Right atrium auricular region (tissue), 2 donors: Measurements from ENCODE around the gene ATPAF1. TPM values are rescaled to one million over a fixed set of nuclear protein-coding genes. Genes with fewer than 3 reads are reported as not detected.

Experiments
- DNase-seq: peaks from one replicate; pipeline ENCODE4 v3.0.0-alpha.2; 2019; ENCODE audit warnings: low spot score
- H3K27ac ChIP-seq, 2 donors: fragments of 200-600 bp; sonication (generic); 1 replicate in 1 of 2; 2 replicates in 1 of 2; pipeline ENCODE4 v1.5.1; 2016 to 2019
- H3K27me3 ChIP-seq, 2 donors: fragments of 200-600 bp; sonication (generic); one replicate each; pipeline versions ENCODE4 v1.5.1 to v1.6.0; 2017 to 2019
- H3K36me3 ChIP-seq: fragments of 200-600 bp; sonication (generic); one replicate; pipeline ENCODE4 v1.5.1; 2016
- H3K4me1 ChIP-seq, 2 donors: fragments of 200-600 bp; sonication (generic); one replicate each; pipeline versions ENCODE4 v1.5.1 to v1.6.0; 2017 to 2019
- H3K4me3 ChIP-seq, 2 donors: fragments of 200-600 bp; sonication (generic); 1 replicate in 1 of 2; 2 replicates in 1 of 2; pipeline ENCODE4 v1.5.1; 2017 to 2019; ENCODE audit warnings: mild to moderate bottlenecking in 1 of 2, moderate library complexity in 1 of 2
- H3K9me3 ChIP-seq, 2 donors: fragments of 200-600 bp; sonication (generic); one replicate each; pipeline ENCODE4 v1.5.1; 2019
- CTCF ChIP-seq, 2 donors: fragments of 200-600 bp; sonication (generic); IDR thresholded peaks; one replicate each; pipeline ENCODE4 v1.5.1; 2019; ENCODE audit warnings: antibody characterized with exemption in 2 of 2
- total RNA-seq, 2 donors: library from RNA; depleted of rRNA; stranded (reverse); fragments of >200 nt; gene quantifications; one replicate each; pipeline ENCODE4 v1.1.0, GENCODE V29; 2016

Gene ATPAF1
- total RNA-seq: 100 to 1,000 TPM; 113 to 201 TPM

- Histone ChIP-seq H3K27ac (peak within 1 kb of the TSS; percentile 84 to 86), H3K36me3 (peaks cover 17% of the 10 kb centered on the region), H3K4me1 (peaks cover 0 to 17% of the 10 kb centered on the region in 2 donors), H3K4me3 (peak within 1 kb of the TSS; percentile 95 to 97), H3K27me3 (no peaks in the 10 kb centered on the region), H3K9me3 (no peaks in the 10 kb centered on the region)
- TF ChIP-seq CTCF (IDR thresholded peaks at IDR 0.05): no peak
- DNase-seq: peak; percentile 74
Observed at GRCh38 chr1:46667782-46668760, at the start of gene ATPAF1. Gene ATPAF1, minus strand, starts transcription at chr1:46668364. Its CDS starts 42 bp downstream, at chr1:46668322.

- DNase-seq: no peak
- H3K27ac ChIP-seq: peak overlapping the region in 1 of 2 donors; percentile 84
- H3K36me3 ChIP-seq: peaks cover 15% of the 10 kb centered on the region
- no peaks in the 10 kb centered on the region for H3K27me3 ChIP-seq
- no peaks in the 10 kb centered on the region for H3K9me3 ChIP-seq
- H3K4me3 ChIP-seq: peak overlapping the region; percentile 85 to 96
- no peak for TF ChIP-seq CTCF (IDR thresholded peaks at IDR 0.05)
- H3K4me1 ChIP-seq: peaks cover 0 to 36% of the 10 kb centered on the region in 2 donors
Observed at GRCh38 chr1:46717654-46718053, 49.5 kb upstream of the ATPAF1 start.

- no peaks in the 10 kb centered on the region for H3K27me3 ChIP-seq
- peaks cover 0 to 35% of the 10 kb centered on the region in 2 donors for H3K4me1 ChIP-seq
- H3K27ac ChIP-seq: no peak overlapping the region
- peaks cover 15% of the 10 kb centered on the region for H3K36me3 ChIP-seq
- DNase-seq: no peak
- no peak for TF ChIP-seq CTCF (IDR thresholded peaks at IDR 0.05)
- H3K9me3 ChIP-seq: no peaks in the 10 kb centered on the region
- no peak overlapping the region for H3K4me3 ChIP-seq
Observed at GRCh38 chr1:46714976-46715375, 46.8 kb upstream of the ATPAF1 start.

- no peak for TF ChIP-seq CTCF (IDR thresholded peaks at IDR 0.05)
- Histone ChIP-seq H3K4me1 (peaks cover 0 to 2% of the 10 kb centered on the region in 2 donors), H3K9me3 (no peaks in the 10 kb centered on the region), H3K36me3 (peaks cover 44% of the 10 kb centered on the region), H3K27me3 (no peaks in the 10 kb centered on the region), H3K27ac (no peak overlapping the region), H3K4me3 (no peak overlapping the region)
- DNase-seq: no peak
Observed at GRCh38 chr1:46708121-46708520, 40.0 kb upstream of the ATPAF1 start.

GRCh38 chr1:46705408-46705807 lies 37.2 kb upstream of the ATPAF1 start:
- Histone ChIP-seq H3K9me3 (no peaks in the 10 kb centered on the region), H3K36me3 (peaks cover 53% of the 10 kb centered on the region)
- TF ChIP-seq CTCF (IDR thresholded peaks at IDR 0.05): no peak

More at GRCh38 chr1:46705408-46705807, 37.2 kb upstream of the ATPAF1 start:
- no peak overlapping the region for H3K4me3 ChIP-seq
- no peaks in the 10 kb centered on the region for H3K27me3 ChIP-seq
- no peak for DNase-seq
- no peaks in the 10 kb centered on the region for H3K4me1 ChIP-seq
- H3K27ac ChIP-seq: no peak overlapping the region
